ENCODE results near the gene S100Z.

S100Z gene

GRCh38 chr5:76960004-76960625, 110.3 kb downstream of the S100Z start:
- no peak for DNase-seq (ENCODE audit: low read depth, low spot score)
- Histone ChIP-seq H3K27ac (no peak overlapping the region), H3K9ac (ENCODE audit: insufficient read length) (no peak overlapping the region)

GRCh38 chr5:76964060-76964459, 114.2 kb downstream of the S100Z start:
- Histone ChIP-seq H3K9me3 (ENCODE audit: low read depth, low read length) (no peaks in the 10 kb centered on the region), H3K27ac (no peak overlapping the region), H3K4me3 (no peak overlapping the region), H3K9ac (ENCODE audit: insufficient read length) (no peak overlapping the region), H3K36me3 (ENCODE audit: insufficient read depth, low read length) (no peaks in the 10 kb centered on the region)
- DNase-seq (ENCODE audit: low read depth, low spot score) = no peak
- no peak for TF ChIP-seq POLR2AphosphoS5 (IDR thresholded peaks at IDR 0.05; ENCODE audit: borderline replicate concordance, low read depth, low read length)
- TF ChIP-seq EZH2 (IDR thresholded peaks at IDR 0.05) = no peak
- TF ChIP-seq FOXP2 (optimal IDR thresholded peaks at IDR 0.05; ENCODE audit: control extremely low read depth, extremely low read length, insufficient read depth) = no peak

More at GRCh38 chr5:76960004-76960625, 110.3 kb downstream of the S100Z start:
- H3K9me3 ChIP-seq (ENCODE audit: low read depth, low read length) = no peaks in the 10 kb centered on the region
- no peak overlapping the region for H3K4me3 ChIP-seq
- TF ChIP-seq FOXP2 (optimal IDR thresholded peaks at IDR 0.05; ENCODE audit: control extremely low read depth, extremely low read length, insufficient read depth) (no peak), POLR2AphosphoS5 (IDR thresholded peaks at IDR 0.05; ENCODE audit: borderline replicate concordance, low read depth, low read length) (no peak), EZH2 (IDR thresholded peaks at IDR 0.05) (no peak)
- no peaks in the 10 kb centered on the region for H3K36me3 ChIP-seq (ENCODE audit: insufficient read depth, low read length)

All from SK-N-MC (cell line).